Esophagus (tissue), 2 donors: ENCODE measurements around the gene ING5. TPM values are rescaled to one million over a fixed set of nuclear protein-coding genes. Genes with fewer than 3 reads are reported as not detected.
"Not testable (repeated sequence)": the region's sequence is repeated elsewhere in the genome, so short reads cannot be mapped to it uniquely, and the experiment has no call there.

Source experiments
- H3K27ac ChIP-seq, 2 donors: one replicate each; pipeline ENCODE4 v1.5.1; 2013; ENCODE audit warnings: low read depth in 2 of 2, mild to moderate bottlenecking in 2 of 2, inconsistent platforms in 1 of 2, low read length in 1 of 2, moderate library complexity in 1 of 2
- H3K27me3 ChIP-seq, 2 donors: one replicate each; pipeline ENCODE4 v1.6.1; 2013; ENCODE audit warnings: low read length in 2 of 2, control low read depth in 1 of 2, mild to moderate bottlenecking in 1 of 2; ENCODE audit not compliant: insufficient read depth in 2 of 2, control insufficient read depth in 1 of 2
- H3K36me3 ChIP-seq, 2 donors: one replicate each; pipeline ENCODE4 v1.6.1; 2013; ENCODE audit warnings: low read length in 1 of 2; ENCODE audit not compliant: control insufficient read depth in 2 of 2, insufficient read depth in 2 of 2
- H3K4me1 ChIP-seq, 2 donors: one replicate each; pipeline ENCODE4 v1.6.1; 2013; ENCODE audit warnings: low read length in 1 of 2; ENCODE audit not compliant: control insufficient read depth in 2 of 2, insufficient read depth in 2 of 2
- H3K4me3 ChIP-seq, 2 donors: one replicate each; pipeline ENCODE4 v1.5.1; 2013; ENCODE audit warnings: low read length in 2 of 2, mild to moderate bottlenecking in 2 of 2, low read depth in 1 of 2, moderate library complexity in 1 of 2
- H3K9me3 ChIP-seq, 2 donors: one replicate each; pipeline ENCODE4 v1.6.1; 2013; ENCODE audit warnings: mild to moderate bottlenecking in 2 of 2, low read depth in 1 of 2, low read length in 1 of 2, moderate library complexity in 1 of 2; ENCODE audit not compliant: control insufficient read depth in 2 of 2, insufficient read depth in 1 of 2
- WGBS, 2 donors: extraction: QIAGEN DNeasy Blood & Tissue Kit; methylation state at CpG; one replicate each; pipeline ENCODE4 v1.1.7; 2013; 5-methylcytosine and 5-hydroxymethylcytosine counted together
- polyA plus RNA-seq, 2 donors: library from polyadenylated mRNA; stranded (reverse); fragments of 200-250 nt; gene quantifications; one replicate each; pipeline ENCODE4 v1.2.3, GENCODE V29; 2013
- donor health status: healthy with polysubstance abuse.
- donor health status: Bipolar disorder and iron deficiency.

Gene ING5
- polyA plus RNA-seq, 2 donors: 15.6 to 36.2 TPM

DNA sequence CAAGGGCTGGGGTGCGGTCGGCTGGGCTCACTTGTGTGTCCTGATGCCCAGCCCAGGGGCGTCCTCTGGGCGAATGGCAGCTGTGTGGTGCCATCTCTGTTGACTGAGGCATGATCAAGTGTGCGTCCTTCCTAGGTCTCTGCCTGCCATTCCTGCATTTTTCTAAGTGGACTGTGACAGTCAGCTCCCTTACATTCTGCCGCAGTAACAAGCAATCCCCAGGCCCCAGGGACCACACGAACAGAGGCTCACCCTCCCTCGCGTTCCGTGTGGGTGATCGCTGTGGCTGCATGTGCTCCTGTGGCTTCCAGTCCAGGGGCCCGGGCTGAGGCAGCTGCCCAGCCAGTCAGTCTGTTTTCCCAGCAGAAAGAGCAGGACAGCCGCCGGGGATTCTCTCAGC is 50.4 kb downstream of the ING5 start:
- Histone ChIP-seq H3K4me3 (no peak overlapping the region), H3K27me3 (no peaks in the 10 kb centered on the region), H3K9me3 (no peaks in the 10 kb centered on the region), H3K36me3 (peaks cover 3 to 36% of the 10 kb centered on the region in 2 donors), H3K27ac (no peak overlapping the region), H3K4me1 (no peaks in the 10 kb centered on the region)
- 97 to 98% methylated on average over 14 of the region's 14 CpGs for WGBS, 2 donors

DNA sequence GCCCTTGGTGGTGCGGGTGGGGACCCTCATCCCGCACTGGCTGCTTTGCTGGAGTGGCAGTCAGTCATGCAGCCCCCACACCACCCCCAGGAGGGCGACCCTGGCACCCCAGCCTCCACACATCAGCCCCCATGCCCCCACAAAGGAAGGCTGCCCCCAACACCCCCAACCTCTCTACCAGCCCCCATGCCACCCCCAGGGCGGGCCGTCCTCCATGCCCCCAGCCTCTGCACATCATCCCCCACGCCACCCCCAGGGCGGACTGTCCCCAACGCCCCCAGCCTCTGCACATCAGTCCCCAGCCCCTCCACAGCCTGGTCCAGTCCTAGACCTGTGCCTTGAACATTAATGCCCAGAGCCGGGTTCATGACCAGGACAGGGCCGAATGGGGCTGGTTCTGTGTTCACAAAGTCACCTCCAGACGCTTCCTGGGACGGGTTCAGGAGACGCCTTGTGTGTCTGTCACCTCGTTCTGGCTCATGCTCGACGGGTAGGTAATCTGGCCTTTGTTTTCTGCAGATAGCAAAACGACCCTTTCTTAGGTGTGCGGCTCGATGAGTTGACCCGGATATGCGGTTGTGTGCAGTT is 50.9 kb downstream of the ING5 start:
- Histone ChIP-seq H3K27ac (no peak overlapping the region), H3K4me1 (no peaks in the 10 kb centered on the region), H3K27me3 (no peaks in the 10 kb centered on the region), H3K4me3 (no peak overlapping the region), H3K9me3 (no peaks in the 10 kb centered on the region), H3K36me3 (peaks cover 3 to 34% of the 10 kb centered on the region in 2 donors)
- WGBS, 2 donors: 89 to 91% methylated on average over 21 of the region's 21 CpGs

DNA sequence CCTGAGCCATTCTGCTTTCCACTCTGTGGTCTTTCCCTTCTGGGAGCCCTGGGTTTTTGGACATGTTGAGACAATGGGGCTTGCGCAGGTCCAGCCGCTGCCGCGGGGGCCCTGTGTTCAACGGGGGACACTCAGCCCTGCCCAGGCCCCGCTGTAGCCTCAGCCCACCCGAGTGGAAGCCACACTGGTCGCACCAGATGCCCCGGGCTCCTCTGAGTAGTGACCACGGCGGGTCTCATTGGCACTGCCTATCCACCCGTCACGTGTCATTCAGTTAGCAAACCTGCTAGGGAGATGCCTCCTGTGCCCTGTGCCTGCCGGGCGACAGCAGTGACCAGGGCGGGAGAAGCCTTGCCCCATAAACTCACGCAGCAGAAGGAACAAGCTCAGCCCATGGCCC is 51.7 kb downstream of the ING5 start:
- 95 to 97% methylated on average over 17 of the region's 17 CpGs for WGBS, 2 donors
- peaks cover 3 to 34% of the 10 kb centered on the region in 2 donors for H3K36me3 ChIP-seq
- H3K4me1 ChIP-seq: no peaks in the 10 kb centered on the region
- H3K4me3 ChIP-seq: no peak overlapping the region
- H3K27ac ChIP-seq: no peak overlapping the region
- H3K9me3 ChIP-seq: no peaks in the 10 kb centered on the region
- H3K27me3 ChIP-seq: no peaks in the 10 kb centered on the region

DNA sequence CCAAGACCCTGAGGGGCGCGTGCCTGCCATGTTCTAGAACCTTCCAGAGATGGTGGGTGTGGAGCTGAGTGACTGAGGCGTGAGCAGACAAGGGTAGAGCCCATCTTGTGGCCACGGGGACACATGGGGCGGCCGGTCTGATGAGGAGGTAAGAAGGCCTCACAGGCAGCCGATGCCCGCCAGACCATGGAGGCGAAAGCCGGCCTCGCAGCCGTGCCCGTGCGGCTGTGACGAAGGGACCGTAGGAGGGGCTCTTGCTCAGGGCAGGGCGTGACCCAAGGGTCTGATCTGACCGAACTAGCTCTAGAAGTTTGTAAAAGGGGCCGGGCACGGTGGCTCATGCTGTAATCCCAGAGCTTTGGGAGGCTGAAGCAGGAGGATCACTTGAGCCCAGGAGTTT is 52.2 kb downstream of the ING5 start:
- no peak overlapping the region for H3K27ac ChIP-seq
- 94 to 96% methylated on average over 20 of the region's 20 CpGs for WGBS, 2 donors
- no peaks in the 10 kb centered on the region for H3K9me3 ChIP-seq
- no peaks in the 10 kb centered on the region for H3K27me3 ChIP-seq
- peaks cover 3 to 31% of the 10 kb centered on the region in 2 donors for H3K36me3 ChIP-seq
- no peak overlapping the region for H3K4me3 ChIP-seq
- H3K4me1 ChIP-seq: no peaks in the 10 kb centered on the region

DNA sequence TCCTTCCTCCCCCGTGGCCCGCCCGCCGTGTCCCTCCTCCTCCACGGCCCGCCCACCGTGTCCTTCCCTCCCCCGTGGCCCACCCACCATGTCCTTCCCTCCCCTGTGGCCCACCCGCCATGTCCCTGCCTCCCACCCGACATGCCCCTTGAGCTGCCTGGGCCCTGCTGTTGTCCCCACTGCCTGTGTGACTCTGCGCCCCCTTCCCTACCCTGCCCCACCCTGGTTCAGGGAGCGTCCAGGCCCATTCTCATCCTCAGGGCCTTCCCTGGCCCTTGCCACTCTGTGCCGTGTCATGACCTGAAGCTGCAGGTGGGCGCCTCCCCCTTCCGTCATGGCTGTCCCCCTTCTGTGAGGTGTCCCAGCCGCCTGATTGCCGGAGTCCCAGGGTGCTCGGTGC is 53.3 kb downstream of the ING5 start:
- H3K4me1 ChIP-seq: no peaks in the 10 kb centered on the region
- peaks cover 3 to 22% of the 10 kb centered on the region in 2 donors for H3K36me3 ChIP-seq
- no peaks in the 10 kb centered on the region for H3K27me3 ChIP-seq
- H3K4me3 ChIP-seq: no peak overlapping the region
- H3K9me3 ChIP-seq: peaks cover 0 to under 1% of the 10 kb centered on the region in 2 donors
- WGBS, 2 donors: 91 to 96% methylated on average over 16 to 18 of the region's 18 CpGs
- no peak overlapping the region for H3K27ac ChIP-seq

DNA sequence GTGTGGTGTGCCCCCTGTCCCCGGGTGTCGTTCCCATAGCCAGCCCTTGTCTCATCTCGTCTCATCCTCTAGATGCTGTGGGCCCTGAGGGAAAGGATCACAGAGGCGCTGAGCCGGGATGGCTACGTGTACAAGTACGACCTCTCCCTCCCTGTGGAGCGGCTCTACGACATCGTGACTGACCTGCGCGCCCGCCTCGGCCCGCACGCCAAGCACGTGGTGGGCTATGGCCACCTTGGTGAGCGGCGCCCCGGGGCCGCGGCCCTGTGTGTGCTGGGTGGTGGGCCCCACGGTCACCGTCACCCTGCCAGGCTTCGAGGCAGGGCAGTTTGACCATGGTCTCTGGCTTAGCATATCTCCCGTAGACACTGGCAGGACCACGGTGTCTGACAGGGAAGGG is 53.9 kb downstream of the ING5 start:
- no peak overlapping the region for H3K27ac ChIP-seq
- no peaks in the 10 kb centered on the region for H3K27me3 ChIP-seq
- WGBS, 2 donors: 93 to 95% methylated on average over 27 of the region's 27 CpGs
- peaks cover 0 to 3% of the 10 kb centered on the region in 2 donors for H3K9me3 ChIP-seq
- peaks cover 3 to 25% of the 10 kb centered on the region in 2 donors for H3K36me3 ChIP-seq
- H3K4me1 ChIP-seq: no peaks in the 10 kb centered on the region
- no peak overlapping the region for H3K4me3 ChIP-seq

DNA sequence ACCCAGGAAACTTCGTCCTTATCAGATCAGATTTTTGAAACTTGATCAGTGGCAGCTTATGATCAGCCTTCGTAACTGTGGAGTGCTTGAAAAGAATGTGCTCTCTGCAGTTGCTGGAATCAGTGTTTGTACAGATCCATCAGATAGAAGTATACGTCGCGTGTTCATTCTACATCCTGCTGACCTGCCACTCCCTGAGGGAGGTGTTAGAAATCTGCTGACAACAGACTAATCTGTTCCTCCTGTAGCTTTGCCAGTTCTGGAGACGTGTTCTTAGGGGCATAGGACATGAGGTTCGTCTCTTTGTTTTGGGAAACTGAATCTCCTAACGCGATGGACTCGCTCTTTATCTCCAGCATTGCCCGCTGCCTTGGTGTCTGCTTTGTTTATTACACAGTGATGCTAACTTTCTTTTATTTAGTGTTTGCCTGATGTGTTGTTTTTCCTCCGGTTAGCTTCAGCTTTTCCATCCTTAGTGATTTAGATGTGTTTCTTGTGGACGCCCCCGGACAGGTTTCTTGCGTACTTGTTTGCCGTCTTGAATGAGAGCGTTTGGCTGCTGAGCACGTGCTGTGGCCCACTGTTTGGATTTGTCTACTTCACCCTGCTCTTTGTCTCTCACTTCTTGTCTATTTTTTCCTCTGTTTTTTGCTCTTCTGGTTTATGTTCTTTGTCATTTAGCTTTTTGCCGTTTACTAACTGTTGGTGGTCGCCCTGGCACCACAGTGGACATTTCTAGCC is 57.4 kb downstream of the ING5 start:
- 82 to 83% methylated on average over 20 of the region's 20 CpGs for WGBS, 2 donors
- no peaks in the 10 kb centered on the region for H3K27me3 ChIP-seq
- no peak overlapping the region for H3K27ac ChIP-seq
- H3K4me3 ChIP-seq: no peak overlapping the region
- H3K36me3 ChIP-seq: peaks cover 3 to 22% of the 10 kb centered on the region in 2 donors
- no peaks in the 10 kb centered on the region for H3K4me1 ChIP-seq
- peaks cover 0 to 3% of the 10 kb centered on the region in 2 donors for H3K9me3 ChIP-seq

DNA sequence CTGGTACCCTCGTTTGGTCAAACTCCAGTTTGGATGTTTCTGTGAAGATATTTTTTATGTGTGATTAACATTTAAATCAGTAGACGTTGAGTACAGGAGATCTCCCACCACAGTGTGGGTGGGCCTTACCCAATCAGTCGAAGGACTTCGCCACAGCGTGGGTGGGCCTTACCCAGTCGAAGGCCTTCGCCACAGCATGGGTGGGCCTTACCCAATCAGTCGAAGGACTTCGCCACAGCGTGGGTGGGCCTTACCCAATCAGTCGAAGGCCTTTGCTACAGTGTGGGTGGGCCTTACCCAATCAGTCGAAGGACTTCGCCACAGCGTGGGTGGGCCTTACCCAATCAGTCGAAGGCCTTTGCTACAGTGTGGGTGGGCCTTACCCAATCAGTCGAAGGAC is 58.1 kb downstream of the ING5 start:
- not testable (repeated sequence) for H3K9me3 ChIP-seq, H3K4me3 ChIP-seq, H3K27ac ChIP-seq, H3K27me3 ChIP-seq, H3K4me1 ChIP-seq
- WGBS, 2 donors: 93 to 95% methylated on average over 9 to 11 of the region's 16 CpGs
- H3K36me3 ChIP-seq: peaks cover 2 to 22% of the 10 kb centered on the region in 2 donors

DNA sequence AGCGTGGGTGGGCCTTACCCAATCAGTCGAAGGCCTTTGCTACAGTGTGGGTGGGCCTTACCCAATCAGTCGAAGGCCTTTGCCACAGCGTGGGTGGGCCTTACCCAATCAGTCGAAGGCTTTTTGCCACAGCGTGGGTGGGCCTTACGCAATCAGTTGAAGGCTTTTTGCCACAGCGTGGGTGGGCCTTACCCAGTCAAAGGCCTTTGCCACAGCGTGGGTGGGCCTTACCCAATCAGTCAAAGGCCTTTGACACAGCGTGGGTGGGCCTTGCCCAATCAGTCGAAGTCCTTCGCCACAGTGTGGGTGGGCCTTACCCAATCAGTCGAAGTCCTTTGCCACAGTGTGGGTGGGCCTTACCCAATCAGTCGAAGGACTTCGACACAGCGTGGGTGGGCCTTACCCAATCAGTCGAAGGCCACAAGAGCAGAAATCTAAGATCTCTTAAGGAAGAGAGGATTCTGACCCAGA is 58.5 kb downstream of the ING5 start:
- H3K27me3 ChIP-seq: no peaks in the 10 kb centered on the region
- H3K36me3 ChIP-seq: peaks cover 0 to 20% of the 10 kb centered on the region in 2 donors
- 92 to 95% methylated on average over 17 of the region's 17 CpGs for WGBS, 2 donors
- no peaks in the 10 kb centered on the region for H3K4me1 ChIP-seq
- peaks cover 0 to 3% of the 10 kb centered on the region in 2 donors for H3K9me3 ChIP-seq
- H3K27ac ChIP-seq: no peak overlapping the region
- no peak overlapping the region for H3K4me3 ChIP-seq
